SK-N-SH (cell line): Measurements from ENCODE around the gene TMEM212.

ENCODE experiments used
- FOXM1 ChIP-seq: IDR thresholded peaks from 2 replicates; pipeline ENCODE4 v1.4.0; 2012; ENCODE audit warnings: low read depth, mild to moderate bottlenecking
- JUND ChIP-seq: IDR thresholded peaks from 2 replicates; pipeline ENCODE4 v1.4.0; 2012
- NRF1 ChIP-seq: IDR thresholded peaks from 2 replicates; pipeline ENCODE4 v1.6.1; 2012; ENCODE audit warnings: low read depth, mild to moderate bottlenecking, low read length
- PBX3 ChIP-seq: IDR thresholded peaks from 2 replicates; pipeline ENCODE4; 2012
- RAD21 ChIP-seq: IDR thresholded peaks from 2 replicates; pipeline ENCODE4 v1.6.1; 2012; ENCODE audit warnings: mild to moderate bottlenecking, low read length
- REST ChIP-seq: IDR thresholded peaks from 2 replicates; pipeline ENCODE4 v1.6.1; 2012; ENCODE audit warnings: mild to moderate bottlenecking, low read depth, low read length, moderate library complexity
- TF ChIP-seq, protein P1 (sequence below): fragments of 200-600 bp; sonication (generic); IDR thresholded peaks from 2 replicates; pipeline ENCODE4 v1.6.1; 2017; ENCODE audit warnings: antibody characterized with exemption, mild to moderate bottlenecking, moderate library complexity
- TF ChIP-seq, protein P2 (sequence below): IDR thresholded peaks from 2 replicates; pipeline ENCODE4 v1.4.0; 2012; ENCODE audit warnings: low read depth, borderline replicate concordance
- TF ChIP-seq, protein P3 (sequence below): IDR thresholded peaks from 2 replicates; pipeline ENCODE4 v1.4.0; 2012; ENCODE audit warnings: low read depth

DNA sequence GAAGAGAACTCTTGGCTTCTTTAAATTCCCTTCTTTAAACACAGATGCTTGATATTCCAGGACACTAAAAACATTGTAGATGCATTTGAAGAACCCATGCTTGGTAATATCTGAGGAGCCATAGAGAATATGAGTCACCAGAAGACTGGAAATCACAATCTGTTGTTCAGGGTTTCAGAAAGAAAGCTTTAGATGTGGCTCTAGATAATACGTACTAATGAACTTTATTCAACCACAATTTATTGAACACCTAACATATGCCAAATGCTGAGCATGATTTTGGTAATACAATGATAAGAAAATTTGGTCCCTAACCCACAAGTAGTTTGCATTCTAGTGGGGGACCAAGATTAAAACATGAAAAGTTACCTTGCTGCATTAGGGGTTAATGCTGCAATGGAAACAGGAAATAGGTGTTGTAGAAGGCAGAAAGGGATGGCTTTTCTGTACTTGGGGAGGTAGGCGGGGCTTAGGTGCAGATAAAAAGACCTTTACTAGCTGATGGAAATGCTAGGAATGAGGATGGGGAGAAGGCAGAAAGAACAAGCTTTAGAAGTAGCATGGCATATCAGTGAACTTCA is 21.3 kb upstream of the TMEM212 start:
- TF ChIP-seq, protein P1, sequence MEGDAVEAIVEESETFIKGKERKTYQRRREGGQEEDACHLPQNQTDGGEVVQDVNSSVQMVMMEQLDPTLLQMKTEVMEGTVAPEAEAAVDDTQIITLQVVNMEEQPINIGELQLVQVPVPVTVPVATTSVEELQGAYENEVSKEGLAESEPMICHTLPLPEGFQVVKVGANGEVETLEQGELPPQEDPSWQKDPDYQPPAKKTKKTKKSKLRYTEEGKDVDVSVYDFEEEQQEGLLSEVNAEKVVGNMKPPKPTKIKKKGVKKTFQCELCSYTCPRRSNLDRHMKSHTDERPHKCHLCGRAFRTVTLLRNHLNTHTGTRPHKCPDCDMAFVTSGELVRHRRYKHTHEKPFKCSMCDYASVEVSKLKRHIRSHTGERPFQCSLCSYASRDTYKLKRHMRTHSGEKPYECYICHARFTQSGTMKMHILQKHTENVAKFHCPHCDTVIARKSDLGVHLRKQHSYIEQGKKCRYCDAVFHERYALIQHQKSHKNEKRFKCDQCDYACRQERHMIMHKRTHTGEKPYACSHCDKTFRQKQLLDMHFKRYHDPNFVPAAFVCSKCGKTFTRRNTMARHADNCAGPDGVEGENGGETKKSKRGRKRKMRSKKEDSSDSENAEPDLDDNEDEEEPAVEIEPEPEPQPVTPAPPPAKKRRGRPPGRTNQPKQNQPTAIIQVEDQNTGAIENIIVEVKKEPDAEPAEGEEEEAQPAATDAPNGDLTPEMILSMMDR = no peak
- TF ChIP-seq, protein P2, sequence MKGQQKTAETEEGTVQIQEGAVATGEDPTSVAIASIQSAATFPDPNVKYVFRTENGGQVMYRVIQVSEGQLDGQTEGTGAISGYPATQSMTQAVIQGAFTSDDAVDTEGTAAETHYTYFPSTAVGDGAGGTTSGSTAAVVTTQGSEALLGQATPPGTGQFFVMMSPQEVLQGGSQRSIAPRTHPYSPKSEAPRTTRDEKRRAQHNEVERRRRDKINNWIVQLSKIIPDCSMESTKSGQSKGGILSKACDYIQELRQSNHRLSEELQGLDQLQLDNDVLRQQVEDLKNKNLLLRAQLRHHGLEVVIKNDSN = no peak
- TF ChIP-seq FOXM1 (no peak), JUND (no peak), RAD21 (no peak), REST (no peak), PBX3 (no peak), NRF1 (no peak)
- TF ChIP-seq, protein P3, sequence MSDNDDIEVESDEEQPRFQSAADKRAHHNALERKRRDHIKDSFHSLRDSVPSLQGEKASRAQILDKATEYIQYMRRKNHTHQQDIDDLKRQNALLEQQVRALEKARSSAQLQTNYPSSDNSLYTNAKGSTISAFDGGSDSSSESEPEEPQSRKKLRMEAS = no peak
